Adrenal gland (tissue), 5 donors: ENCODE data around the gene RPS6KA1.

Experiments
- POLR2A ChIP-seq, 2 donors: fragments of 450-650 bp; IDR thresholded peaks; one replicate each; pipeline ENCODE4 v1.6.1; 2017; ENCODE audit warnings: antibody characterized with exemption in 2 of 2, mild to moderate bottlenecking in 2 of 2, moderate library complexity in 1 of 2
- TF ChIP-seq, protein P1 (sequence below), 6 experiments: fragments of 450-650 bp in 4 of 6; fragments of 200-600 bp in 2 of 6; sonication (generic) in 1 of 6; IDR thresholded peaks; 1 replicate in 5 of 6; 2 replicates in 1 of 6; pipeline versions ENCODE4 v1.5.1 to v1.8.0; 2016 to 2021; ENCODE audit warnings: antibody characterized with exemption in 6 of 6, mild to moderate bottlenecking in 2 of 6, moderate library complexity in 1 of 6
- donor health status: DM: no; HTN: no; CAD: no.

DNA sequence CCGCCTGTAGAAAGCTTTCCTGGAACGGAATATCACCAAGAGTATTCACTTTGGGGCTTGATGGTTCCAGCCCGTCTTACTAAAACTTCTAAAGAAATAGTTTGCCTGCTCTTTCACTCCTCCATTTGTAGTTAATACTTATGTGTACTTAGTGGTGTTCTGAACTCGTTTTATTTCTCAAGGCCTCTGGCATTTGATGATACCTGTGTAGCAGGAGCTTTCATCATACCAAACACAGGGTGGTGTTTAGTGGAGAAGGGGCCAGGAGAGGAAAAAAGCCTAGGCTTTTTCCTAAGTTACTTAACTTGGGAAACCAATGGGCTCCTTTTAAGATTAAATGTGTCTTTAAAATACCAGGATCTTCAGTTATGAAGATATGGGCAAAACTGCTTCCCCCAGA, 74.3 kb downstream of the RPS6KA1 start:
- TF ChIP-seq, protein P1, sequence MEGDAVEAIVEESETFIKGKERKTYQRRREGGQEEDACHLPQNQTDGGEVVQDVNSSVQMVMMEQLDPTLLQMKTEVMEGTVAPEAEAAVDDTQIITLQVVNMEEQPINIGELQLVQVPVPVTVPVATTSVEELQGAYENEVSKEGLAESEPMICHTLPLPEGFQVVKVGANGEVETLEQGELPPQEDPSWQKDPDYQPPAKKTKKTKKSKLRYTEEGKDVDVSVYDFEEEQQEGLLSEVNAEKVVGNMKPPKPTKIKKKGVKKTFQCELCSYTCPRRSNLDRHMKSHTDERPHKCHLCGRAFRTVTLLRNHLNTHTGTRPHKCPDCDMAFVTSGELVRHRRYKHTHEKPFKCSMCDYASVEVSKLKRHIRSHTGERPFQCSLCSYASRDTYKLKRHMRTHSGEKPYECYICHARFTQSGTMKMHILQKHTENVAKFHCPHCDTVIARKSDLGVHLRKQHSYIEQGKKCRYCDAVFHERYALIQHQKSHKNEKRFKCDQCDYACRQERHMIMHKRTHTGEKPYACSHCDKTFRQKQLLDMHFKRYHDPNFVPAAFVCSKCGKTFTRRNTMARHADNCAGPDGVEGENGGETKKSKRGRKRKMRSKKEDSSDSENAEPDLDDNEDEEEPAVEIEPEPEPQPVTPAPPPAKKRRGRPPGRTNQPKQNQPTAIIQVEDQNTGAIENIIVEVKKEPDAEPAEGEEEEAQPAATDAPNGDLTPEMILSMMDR (IDR thresholded peaks at IDR 0.05): no peak
- TF ChIP-seq POLR2A (IDR thresholded peaks at IDR 0.05): no peak
